Natural killer cell (primary cell): ENCODE data around the gene PRXL2A. TPM values are rescaled to one million over a fixed set of nuclear protein-coding genes. Genes with fewer than 3 reads are reported as not detected.
A peak's percentile ranks its signal among the peaks of the same experiment; 100 is the strongest.

Experiments used
- ATAC-seq, 3 donors: fragments of 150-1000 bp in 2 of 3; fragments of 200-7000 bp in 1 of 3; cut with Tn5 transposase; 1 replicate in 1 of 3; 2 replicates in 2 of 3; pipeline ENCODE4 v1.10.0; 2021; ENCODE audit warnings: mild to moderate bottlenecking in 2 of 3, moderate library complexity in 2 of 3
- DNase-seq, 2 donors: peaks; one replicate each; pipeline versions ENCODE4 v3.0.0 to v3.0.0-alpha.2; 2013 to 2021; ENCODE audit warnings: mixed read lengths in 1 of 2
- H3K27ac ChIP-seq: one replicate; pipeline ENCODE4 v1.5.1; 2013; ENCODE audit warnings: mild to moderate bottlenecking, low read length
- H3K27me3 ChIP-seq: one replicate; pipeline ENCODE4 v1.6.1; 2013; ENCODE audit warnings: low read length; ENCODE audit not compliant: control insufficient read depth, insufficient read depth
- H3K36me3 ChIP-seq: one replicate; pipeline ENCODE4 v1.6.1; 2013; ENCODE audit warnings: low read length; ENCODE audit not compliant: control insufficient read depth, insufficient read depth
- H3K4me1 ChIP-seq: one replicate; pipeline ENCODE4 v1.6.1; 2013; ENCODE audit warnings: low read length; ENCODE audit not compliant: control insufficient read depth, insufficient read depth
- H3K4me3 ChIP-seq: one replicate; pipeline ENCODE4 v1.5.1; 2013; ENCODE audit warnings: low read length
- H3K9me3 ChIP-seq: one replicate; pipeline ENCODE4 v1.6.1; 2013; ENCODE audit warnings: low read length; ENCODE audit not compliant: control insufficient read depth, insufficient read depth
- H3K27ac Mint-ChIP-seq, 2 donors: one replicate each; pipeline ENCODE4 v1.8.0; 2022; ENCODE audit warnings: mild to moderate bottlenecking in 2 of 2, mixed read lengths in 2 of 2, moderate library complexity in 1 of 2
- H3K27me3 Mint-ChIP-seq, 2 donors: one replicate each; pipeline ENCODE4 v1.8.0; 2022; ENCODE audit warnings: low read depth in 2 of 2, mixed read lengths in 2 of 2
- H3K36me3 Mint-ChIP-seq: one replicate; pipeline ENCODE4 v1.8.0; 2022; ENCODE audit warnings: mixed read lengths
- H3K4me1 Mint-ChIP-seq, 2 donors: one replicate each; pipeline ENCODE4 v1.8.0; 2022; ENCODE audit warnings: mixed read lengths in 2 of 2
- H3K4me3 Mint-ChIP-seq: one replicate; pipeline ENCODE4 v1.8.0; 2022; ENCODE audit warnings: mild to moderate bottlenecking, moderate library complexity, mixed read lengths
- H3K9me3 Mint-ChIP-seq, 2 donors: one replicate each; pipeline ENCODE4 v1.8.0; 2022; ENCODE audit warnings: mixed read lengths in 2 of 2
- WGBS: methylation state at CpG from one replicate; pipeline ENCODE4 v1.1.7; 2013; ENCODE audit warnings: missing lambda C conversion rate; ENCODE audit not compliant: insufficient coverage; 5-methylcytosine and 5-hydroxymethylcytosine counted together
- intact Hi-C: fragments of 100-400 bp; cut with micrococcal nuclease; formaldehyde crosslinking; loops from one replicate; pipeline ENCODE4 v1.14.2; 2022
- total RNA-seq, 4 donors: library from RNA; stranded (reverse); fragments of 120-200 nt in 1 of 4; gene quantifications; one replicate each; pipeline versions ENCODE4 v1.2.3 to v1.2.4, GENCODE V29; 2013 to 2022
- TF ChIP-seq, protein P1 (sequence below): fragments of 200-600 bp; IDR thresholded peaks from one replicate; pipeline ENCODE4 v1.8.0; 2022; ENCODE audit warnings: antibody characterized with exemption

PRXL2A gene
- total RNA-seq, 3 donors from 2014 or later (not counting 1 experiment from before 2014, with no cell fraction given) = 1.3 to 1.8 (median 1.4) TPM

DNA sequence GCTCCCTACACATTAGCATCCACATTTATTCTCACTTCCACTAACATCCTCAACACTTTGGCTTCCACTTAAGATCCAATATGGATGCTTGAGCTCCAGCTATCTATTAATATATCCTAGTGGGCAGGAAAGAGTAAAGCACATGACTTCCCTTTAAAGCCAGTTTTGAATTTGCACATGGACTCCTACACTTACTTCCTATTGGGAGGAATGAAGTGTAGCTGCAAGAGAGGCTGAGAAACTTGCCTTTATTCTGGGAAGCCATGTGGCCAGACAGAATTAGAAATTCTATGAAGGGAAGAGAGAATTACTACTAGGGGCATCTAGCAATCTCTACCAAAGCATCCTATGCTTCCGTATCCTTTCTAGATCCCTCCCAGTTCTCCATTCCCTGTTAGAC is 42.8 kb downstream of the PRXL2A start:
- H3K27ac Mint-ChIP-seq = no peak overlapping the region
- H3K9me3 Mint-ChIP-seq = no peaks in the 10 kb centered on the region
- no peaks in the 10 kb centered on the region for H3K27me3 Mint-ChIP-seq
- peaks cover 23 to 32% of the 10 kb centered on the region in 2 donors for H3K4me1 Mint-ChIP-seq
- Histone ChIP-seq H3K36me3 (no peaks in the 10 kb centered on the region), H3K9me3 (no peaks in the 10 kb centered on the region), H3K27me3 (no peaks in the 10 kb centered on the region), H3K27ac (no peak overlapping the region), H3K4me1 (peaks cover 16% of the 10 kb centered on the region), H3K4me3 (no peak overlapping the region)
- WGBS = 100% methylated on average over 1 of the region's 1 CpG
- no peak overlapping the region for H3K4me3 Mint-ChIP-seq
- intact Hi-C loops = loop anchor here (2.0 kb wide), 1 partner anchor 14 kb away; no protein-coding TSS in a partner anchor
- TF ChIP-seq, protein P1, sequence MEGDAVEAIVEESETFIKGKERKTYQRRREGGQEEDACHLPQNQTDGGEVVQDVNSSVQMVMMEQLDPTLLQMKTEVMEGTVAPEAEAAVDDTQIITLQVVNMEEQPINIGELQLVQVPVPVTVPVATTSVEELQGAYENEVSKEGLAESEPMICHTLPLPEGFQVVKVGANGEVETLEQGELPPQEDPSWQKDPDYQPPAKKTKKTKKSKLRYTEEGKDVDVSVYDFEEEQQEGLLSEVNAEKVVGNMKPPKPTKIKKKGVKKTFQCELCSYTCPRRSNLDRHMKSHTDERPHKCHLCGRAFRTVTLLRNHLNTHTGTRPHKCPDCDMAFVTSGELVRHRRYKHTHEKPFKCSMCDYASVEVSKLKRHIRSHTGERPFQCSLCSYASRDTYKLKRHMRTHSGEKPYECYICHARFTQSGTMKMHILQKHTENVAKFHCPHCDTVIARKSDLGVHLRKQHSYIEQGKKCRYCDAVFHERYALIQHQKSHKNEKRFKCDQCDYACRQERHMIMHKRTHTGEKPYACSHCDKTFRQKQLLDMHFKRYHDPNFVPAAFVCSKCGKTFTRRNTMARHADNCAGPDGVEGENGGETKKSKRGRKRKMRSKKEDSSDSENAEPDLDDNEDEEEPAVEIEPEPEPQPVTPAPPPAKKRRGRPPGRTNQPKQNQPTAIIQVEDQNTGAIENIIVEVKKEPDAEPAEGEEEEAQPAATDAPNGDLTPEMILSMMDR = no peak
- ATAC-seq (no peak), DNase-seq (no peak)
- no peaks in the 10 kb centered on the region for H3K36me3 Mint-ChIP-seq

DNA sequence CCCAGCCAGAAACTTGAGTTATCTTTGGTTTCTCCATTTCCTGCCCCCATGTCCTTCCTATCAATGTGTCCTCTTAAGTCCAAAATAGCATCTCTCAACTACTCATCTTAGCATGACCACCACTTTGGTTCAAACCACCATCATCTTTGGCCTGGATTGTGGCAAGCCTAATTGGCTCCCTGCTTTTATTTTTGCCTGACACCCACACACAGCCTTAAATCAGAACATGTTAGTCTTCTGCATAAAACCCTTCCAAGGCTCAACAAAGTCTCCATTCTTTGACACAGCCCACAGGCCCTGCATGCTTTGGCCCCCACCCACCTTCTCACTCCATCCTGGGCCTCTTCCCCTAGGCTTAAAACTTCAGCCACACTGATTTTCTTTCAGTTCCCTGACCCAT is 43.7 kb downstream of the PRXL2A start:
- Histone ChIP-seq H3K4me1 (peaks cover 26% of the 10 kb centered on the region), H3K27me3 (no peaks in the 10 kb centered on the region), H3K27ac (no peak overlapping the region), H3K4me3 (no peak overlapping the region), H3K36me3 (no peaks in the 10 kb centered on the region), H3K9me3 (no peaks in the 10 kb centered on the region)
- Mint-ChIP-seq H3K27ac (no peak overlapping the region), H3K9me3 (no peaks in the 10 kb centered on the region), H3K36me3 (no peaks in the 10 kb centered on the region), H3K4me3 (no peak overlapping the region), H3K4me1 (peaks cover 18 to 27% of the 10 kb centered on the region in 2 donors), H3K27me3 (no peaks in the 10 kb centered on the region)
- DNase-seq (no peak), ATAC-seq (no peak)
- TF ChIP-seq, protein P1 = no peak
- intact Hi-C loops = no loop called here

DNA sequence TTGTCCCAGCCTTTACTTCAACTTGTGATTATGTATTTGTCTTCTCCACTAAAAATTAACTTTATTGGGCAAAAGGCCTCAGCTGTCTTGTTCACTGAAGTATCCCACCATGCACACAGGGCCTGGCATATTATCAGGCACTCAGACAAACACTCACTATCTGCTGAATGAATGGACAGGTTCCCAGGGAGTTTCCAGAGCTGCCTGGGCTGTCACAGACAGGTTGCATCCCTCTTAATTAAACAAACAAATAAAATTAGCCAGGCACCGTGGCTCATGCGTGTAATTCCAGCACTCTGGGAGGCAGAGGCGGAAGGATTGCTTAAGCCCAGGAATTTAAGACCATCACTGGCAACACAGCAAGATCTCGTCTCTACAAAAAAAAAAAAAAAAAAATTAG is 44.3 kb downstream of the PRXL2A start:
- H3K9me3 Mint-ChIP-seq = no peaks in the 10 kb centered on the region
- intact Hi-C loops = no loop called here
- no peaks in the 10 kb centered on the region for H3K27me3 Mint-ChIP-seq
- ATAC-seq = no peak
- Histone ChIP-seq H3K4me3 (no peak overlapping the region), H3K36me3 (peaks cover 3% of the 10 kb centered on the region), H3K27me3 (no peaks in the 10 kb centered on the region), H3K9me3 (no peaks in the 10 kb centered on the region), H3K27ac (no peak overlapping the region), H3K4me1 (peaks cover 31% of the 10 kb centered on the region)
- no peak overlapping the region for H3K27ac Mint-ChIP-seq
- TF ChIP-seq, protein P1 = no peak
- peaks cover 20 to 23% of the 10 kb centered on the region in 2 donors for H3K4me1 Mint-ChIP-seq
- H3K36me3 Mint-ChIP-seq = no peaks in the 10 kb centered on the region
- 96% methylated on average over 4 of the region's 4 CpGs for WGBS
- peak in 1 of 2 donors; percentile 48 for DNase-seq
- H3K4me3 Mint-ChIP-seq = no peak overlapping the region

GRCh38 chr10:80453056-80453841 is 44.9 kb downstream of the PRXL2A start:
- H3K36me3 ChIP-seq = peaks cover 3% of the 10 kb centered on the region
- peak overlapping the region; percentile 62 for H3K27ac ChIP-seq
- ATAC-seq (no peak), DNase-seq (peak in 1 of 2 donors; percentile 65)
- Mint-ChIP-seq H3K27ac (peak overlapping the region in 1 of 2 donors; percentile 88), H3K36me3 (no peaks in the 10 kb centered on the region), H3K9me3 (no peaks in the 10 kb centered on the region), H3K4me3 (peak overlapping the region; percentile 89), H3K27me3 (no peaks in the 10 kb centered on the region), H3K4me1 (peaks cover 26 to 29% of the 10 kb centered on the region in 2 donors)
- peak overlapping the region; percentile 24 for H3K4me3 ChIP-seq
- no peaks in the 10 kb centered on the region for H3K9me3 ChIP-seq
- 48% methylated on average over 23 of the region's 23 CpGs for WGBS
- intact Hi-C loops = no loop called here
- H3K27me3 ChIP-seq = no peaks in the 10 kb centered on the region
- H3K4me1 ChIP-seq = peaks cover 37% of the 10 kb centered on the region
- TF ChIP-seq, protein P1 = no peak
